ENCODE data around the gene TCEAL1. TPM values are rescaled to one million over a fixed set of nuclear protein-coding genes. Genes with fewer than 3 reads are reported as not detected.
"Not testable (repeated sequence)": the region's sequence is repeated elsewhere in the genome, so short reads cannot be mapped to it uniquely, and the experiment has no call there.

The TCEAL1 gene
- total and polyA plus RNA-seq, 7 donors: 18.7 to 54.8 (median 32.2) TPM

DNA sequence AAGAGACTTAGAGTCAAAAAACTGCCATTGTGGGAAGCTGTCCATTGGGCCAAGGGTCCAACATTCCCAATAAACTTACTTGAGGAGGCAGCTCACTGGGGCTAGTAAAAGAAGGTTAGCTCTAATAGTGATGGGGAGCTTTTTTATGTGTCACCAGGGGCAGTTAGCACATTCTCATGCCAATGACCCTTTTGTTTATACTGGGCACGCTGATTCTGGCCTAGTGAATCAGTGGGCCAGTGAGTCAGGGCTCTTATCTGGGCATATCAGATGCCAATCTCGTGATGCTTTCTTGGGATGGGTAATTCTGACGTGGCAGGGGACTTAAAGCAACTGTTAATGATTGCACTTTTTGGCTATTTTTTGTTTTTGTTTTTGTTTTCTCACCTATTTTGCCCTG lies 27.8 kb downstream of the TCEAL1 start:
- TF ChIP-seq, protein P1, sequence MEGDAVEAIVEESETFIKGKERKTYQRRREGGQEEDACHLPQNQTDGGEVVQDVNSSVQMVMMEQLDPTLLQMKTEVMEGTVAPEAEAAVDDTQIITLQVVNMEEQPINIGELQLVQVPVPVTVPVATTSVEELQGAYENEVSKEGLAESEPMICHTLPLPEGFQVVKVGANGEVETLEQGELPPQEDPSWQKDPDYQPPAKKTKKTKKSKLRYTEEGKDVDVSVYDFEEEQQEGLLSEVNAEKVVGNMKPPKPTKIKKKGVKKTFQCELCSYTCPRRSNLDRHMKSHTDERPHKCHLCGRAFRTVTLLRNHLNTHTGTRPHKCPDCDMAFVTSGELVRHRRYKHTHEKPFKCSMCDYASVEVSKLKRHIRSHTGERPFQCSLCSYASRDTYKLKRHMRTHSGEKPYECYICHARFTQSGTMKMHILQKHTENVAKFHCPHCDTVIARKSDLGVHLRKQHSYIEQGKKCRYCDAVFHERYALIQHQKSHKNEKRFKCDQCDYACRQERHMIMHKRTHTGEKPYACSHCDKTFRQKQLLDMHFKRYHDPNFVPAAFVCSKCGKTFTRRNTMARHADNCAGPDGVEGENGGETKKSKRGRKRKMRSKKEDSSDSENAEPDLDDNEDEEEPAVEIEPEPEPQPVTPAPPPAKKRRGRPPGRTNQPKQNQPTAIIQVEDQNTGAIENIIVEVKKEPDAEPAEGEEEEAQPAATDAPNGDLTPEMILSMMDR (IDR thresholded peaks at IDR 0.05): no peak
- 37 to 74% (median 65%) methylated on average over 3 of the region's 3 CpGs for WGBS, 3 donors
- no peaks in the 10 kb centered on the region for H3K36me3 ChIP-seq (ENCODE audit: insufficient read depth in 1 of 2, low read depth in 1 of 2)
- peaks cover 0 to 21% (median 0%) of the 10 kb centered on the region in 3 donors for H3K27me3 ChIP-seq (ENCODE audit: insufficient read depth in 3 of 3, low read length in 2 of 3)
- no peaks in the 10 kb centered on the region for H3K9me3 ChIP-seq
- H3K4me1 ChIP-seq: no peaks in the 10 kb centered on the region
- intact Hi-C loops (cut with DNase I): no loop called here
- DNase-seq: no peak
- H3K27ac ChIP-seq: no peak overlapping the region
- no peak for ATAC-seq
- no peak overlapping the region for H3K4me3 ChIP-seq

DNA sequence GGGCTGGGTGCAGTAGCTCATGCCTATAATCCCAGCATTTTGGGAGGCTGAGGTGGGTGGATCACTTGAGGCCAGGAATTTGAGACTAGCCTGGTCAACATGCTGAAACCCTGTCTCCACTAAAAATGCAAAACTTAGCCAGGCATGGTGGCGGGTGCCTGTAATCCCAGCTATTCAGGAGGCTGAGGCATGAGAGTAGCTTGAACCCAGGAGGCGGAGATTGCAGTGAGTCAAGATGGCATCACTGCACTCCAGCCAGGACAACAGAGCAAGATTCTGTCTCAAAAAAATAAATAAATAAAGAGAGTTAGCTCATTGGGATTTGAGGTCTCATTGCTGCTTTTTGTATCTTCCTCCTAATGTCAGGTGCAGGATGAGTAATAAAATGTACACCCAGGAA lies 28.3 kb downstream of the TCEAL1 start:
- ATAC-seq; intact Hi-C loops (cut with DNase I); H3K36me3 ChIP-seq (ENCODE audit: insufficient read depth in 1 of 2, low read depth in 1 of 2); H3K9me3 ChIP-seq; H3K4me1 ChIP-seq; H3K4me3 ChIP-seq; DNase-seq; H3K27ac ChIP-seq: not testable (repeated sequence)
- WGBS, 3 donors: 88 to 98% (median 97%) methylated on average over 2 of the region's 2 CpGs
- H3K27me3 ChIP-seq (ENCODE audit: insufficient read depth in 3 of 3, low read length in 2 of 3): peaks cover 0 to 26% (median 0%) of the 10 kb centered on the region in 3 donors

- Histone ChIP-seq H3K36me3 (ENCODE audit: insufficient read depth in 1 of 2, low read depth in 1 of 2) (no peaks in the 10 kb centered on the region), H3K4me1 (no peaks in the 10 kb centered on the region), H3K27me3 (ENCODE audit: insufficient read depth in 3 of 3, low read length in 2 of 3) (peaks cover 0 to 41% (median 0%) of the 10 kb centered on the region in 3 donors), H3K27ac (no peak overlapping the region), H3K4me3 (no peak overlapping the region), H3K9me3 (no peaks in the 10 kb centered on the region)
- 57 to 80% (median 78%) methylated on average over 5 of the region's 5 CpGs for WGBS, 3 donors
- TF ChIP-seq, protein P1 (IDR thresholded peaks at IDR 0.05): no peak
- ATAC-seq: no peak
- DNase-seq: no peak
- intact Hi-C loops (cut with DNase I): no loop called here
These were observed 30.1 kb downstream of the TCEAL1 start for GRCh38 chrX:103658681-103659433.

DNA sequence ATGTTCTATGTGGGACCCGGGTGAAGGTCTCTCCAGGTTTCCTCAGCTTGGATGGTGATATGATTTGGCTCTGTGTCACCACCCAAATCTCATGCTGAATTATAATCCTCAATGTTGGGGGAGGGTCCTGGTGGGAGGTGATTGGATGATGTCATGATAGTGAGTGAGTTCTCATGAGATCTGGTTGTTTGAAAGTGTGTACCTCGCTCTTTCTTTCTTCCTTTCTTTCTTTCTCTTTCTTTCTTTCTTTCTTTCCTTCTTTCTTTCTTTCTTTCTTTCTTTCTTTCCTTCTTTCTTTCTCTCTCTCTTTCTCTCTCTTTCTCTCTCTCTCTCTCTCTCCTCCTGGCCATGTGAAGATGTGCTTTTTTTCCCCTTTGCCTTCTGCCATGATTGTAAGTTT lies 30.7 kb downstream of the TCEAL1 start:
- H3K36me3 ChIP-seq (ENCODE audit: insufficient read depth in 1 of 2, low read depth in 1 of 2); H3K4me1 ChIP-seq; intact Hi-C loops (cut with DNase I); H3K9me3 ChIP-seq; DNase-seq; ATAC-seq; H3K4me3 ChIP-seq; H3K27ac ChIP-seq: not testable (repeated sequence)
- H3K27me3 ChIP-seq (ENCODE audit: insufficient read depth in 3 of 3, low read length in 2 of 3): peaks cover 0 to 48% (median 0%) of the 10 kb centered on the region in 3 donors
- WGBS, 3 donors: 70 to 90% (median 85%) methylated on average over 2 of the region's 2 CpGs

- H3K4me1 ChIP-seq: no peaks in the 10 kb centered on the region
- H3K27ac ChIP-seq: no peak overlapping the region
- H3K27me3 ChIP-seq (ENCODE audit: insufficient read depth in 3 of 3, low read length in 2 of 3): peaks cover 0 to 45% (median 0%) of the 10 kb centered on the region in 3 donors
- H3K36me3 ChIP-seq (ENCODE audit: insufficient read depth in 1 of 2, low read depth in 1 of 2): no peaks in the 10 kb centered on the region
- no peaks in the 10 kb centered on the region for H3K9me3 ChIP-seq
- 18 to 33% (median 19%) methylated on average over 20 to 23 of the region's 23 CpGs for WGBS, 3 donors
- TF ChIP-seq, protein P1 (IDR thresholded peaks at IDR 0.05): no peak
- intact Hi-C loops (cut with DNase I): no loop called here
- DNase-seq (no peak), ATAC-seq (no peak)
- H3K4me3 ChIP-seq: no peak overlapping the region
These were observed 35.4 kb downstream of the TCEAL1 start for GRCh38 chrX:103663981-103664762.
